NCI-H1048 (cell line): ENCODE measurements around the gene SPOCK2.

Experiments
- DNase-seq: peaks from one replicate; lab custom pipeline; 2025; lab: John Stamatoyannopoulos, UW

Gene SPOCK2

GRCh38 chr10:72058347-72058898 is 29.9 kb downstream of the SPOCK2 start:
- no peak for DNase-seq

- DNase-seq, result no peak
Observed at GRCh38 chr10:72056932-72057751, 31.2 kb downstream of the SPOCK2 start.

GRCh38 chr10:72056113-72056512 is 32.2 kb downstream of the SPOCK2 start:
- DNase-seq, result no peak

- no peak for DNase-seq
Observed at GRCh38 chr10:72053690-72054089, 34.7 kb downstream of the SPOCK2 start.

- DNase-seq, result no peak
Observed at GRCh38 chr10:72050873-72051272, 37.5 kb downstream of the SPOCK2 start.

GRCh38 chr10:72049969-72050781 is 38.2 kb downstream of the SPOCK2 start:
- no peak for DNase-seq

- DNase-seq, result no peak
Observed at GRCh38 chr10:72049472-72049871, 38.9 kb downstream of the SPOCK2 start.

GRCh38 chr10:72048450-72049124 is 39.8 kb downstream of the SPOCK2 start:
- peak; percentile 54 for DNase-seq

GRCh38 chr10:72045586-72045985 is 42.8 kb downstream of the SPOCK2 start:
- no peak for DNase-seq

DNA sequence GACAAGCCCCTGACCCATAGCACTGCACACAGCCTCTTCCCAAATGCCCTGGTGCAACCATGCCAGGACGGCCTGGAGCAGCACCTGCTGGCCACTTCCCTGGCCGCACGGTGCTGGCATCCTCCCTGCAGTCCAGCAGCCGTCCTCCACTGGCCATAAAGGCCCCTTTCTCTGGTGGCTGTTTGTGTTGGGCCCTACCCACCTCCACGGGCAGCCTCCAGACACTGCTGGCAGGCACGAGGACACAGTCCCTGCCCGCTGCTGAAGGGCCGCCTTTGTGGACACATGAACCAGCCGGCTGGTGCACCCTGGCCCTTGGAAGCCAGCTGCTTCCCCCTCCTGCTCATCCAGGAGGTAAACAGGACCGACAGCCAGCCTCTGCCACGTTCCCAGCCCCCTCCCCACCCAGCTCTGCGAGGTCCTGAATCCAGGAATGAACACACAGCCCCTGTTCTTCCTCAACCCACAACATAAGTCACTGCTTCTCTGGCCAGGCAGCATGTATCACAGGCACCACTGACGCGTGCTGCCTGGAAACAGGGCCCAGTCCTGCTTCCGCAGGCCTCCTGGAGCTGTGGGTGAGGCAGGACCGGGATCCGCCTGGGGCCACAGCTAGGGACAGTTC is 43.8 kb downstream of the SPOCK2 start:
- DNase-seq, result no peak

DNA sequence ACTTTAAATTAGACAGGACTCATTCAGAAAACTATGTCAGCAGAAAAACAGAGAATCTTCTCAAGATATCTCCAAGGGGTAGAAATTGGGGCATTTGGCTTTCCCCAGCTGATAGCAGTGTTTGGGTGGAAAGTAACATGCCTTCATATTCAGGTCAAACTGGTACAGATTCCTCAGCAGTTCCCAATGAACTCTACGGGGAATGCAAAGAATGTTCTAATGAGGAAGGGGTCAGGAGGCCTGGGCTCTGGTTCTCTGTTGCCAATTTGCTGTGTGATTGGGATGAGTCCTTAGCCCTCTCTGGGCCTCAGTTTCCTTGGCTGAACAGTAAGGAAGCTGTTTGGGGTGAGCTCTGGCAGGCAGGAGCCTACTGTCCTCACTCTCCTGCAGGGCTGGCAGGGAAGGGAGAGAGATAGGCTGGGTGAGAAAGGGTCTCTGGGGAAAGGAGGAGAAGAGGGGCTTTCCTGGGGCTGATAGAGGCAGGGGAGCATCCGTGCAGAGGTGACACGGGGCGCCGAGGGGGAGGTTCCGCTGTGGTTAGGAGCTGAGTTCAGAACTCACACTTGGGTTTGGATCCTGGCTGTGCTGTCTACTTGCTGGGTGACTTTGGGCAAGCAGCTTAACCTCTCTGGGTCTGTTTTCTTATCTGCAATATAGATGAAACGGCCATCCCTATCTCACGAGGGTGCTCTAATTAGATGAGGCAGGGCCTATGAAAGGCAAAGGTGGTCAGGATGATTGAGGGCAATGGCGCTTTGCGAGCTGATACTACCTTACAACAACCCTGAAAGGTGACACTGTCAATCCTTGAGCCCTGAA is 45.1 kb downstream of the SPOCK2 start:
- DNase-seq, result no peak

DNA sequence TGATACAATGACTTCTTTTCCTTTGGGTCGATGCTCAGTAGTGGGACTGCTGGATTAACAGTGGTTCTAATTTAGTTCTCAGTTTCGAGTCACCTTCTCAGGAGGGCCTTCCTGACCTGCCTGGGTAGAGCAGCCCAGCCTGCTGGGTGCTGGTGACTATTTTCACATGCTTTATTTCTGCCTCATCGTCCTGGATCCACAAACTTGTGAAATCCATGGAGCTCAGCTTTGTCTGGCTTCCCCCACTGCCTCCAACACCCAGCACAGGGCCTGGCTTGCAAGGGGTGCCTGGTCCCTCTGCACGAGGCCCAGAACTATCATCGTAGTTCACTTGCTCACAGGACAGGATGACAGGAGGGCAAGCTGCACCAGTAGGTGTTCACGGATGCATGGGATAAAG is 46.9 kb downstream of the SPOCK2 start:
- DNase-seq, result no peak

GRCh38 chr10:72039377-72039776 is 49.0 kb downstream of the SPOCK2 start:
- no peak for DNase-seq

GRCh38 chr10:72038458-72039001 is 49.8 kb downstream of the SPOCK2 start:
- DNase-seq, result no peak

DNA sequence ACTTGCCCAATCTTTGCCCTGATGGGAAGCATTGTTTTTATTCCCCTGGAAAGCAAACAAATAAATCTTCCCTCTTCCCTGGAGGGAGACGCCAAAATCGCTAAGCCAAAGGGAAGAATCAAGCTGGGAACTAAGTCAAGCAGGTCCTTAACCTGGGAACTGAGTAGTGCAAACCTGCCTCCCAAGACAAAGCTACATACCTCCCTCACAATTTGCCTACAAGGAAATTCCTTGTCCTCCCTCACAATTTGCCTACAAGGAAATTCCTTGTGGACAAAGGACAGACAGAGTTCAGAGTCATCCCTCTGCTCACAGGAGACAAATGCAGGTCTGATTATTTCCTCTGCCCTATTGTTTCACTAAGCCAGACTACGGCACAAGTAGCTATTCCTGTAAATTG is 50.5 kb downstream of the SPOCK2 start:
- DNase-seq, result no peak

DNA sequence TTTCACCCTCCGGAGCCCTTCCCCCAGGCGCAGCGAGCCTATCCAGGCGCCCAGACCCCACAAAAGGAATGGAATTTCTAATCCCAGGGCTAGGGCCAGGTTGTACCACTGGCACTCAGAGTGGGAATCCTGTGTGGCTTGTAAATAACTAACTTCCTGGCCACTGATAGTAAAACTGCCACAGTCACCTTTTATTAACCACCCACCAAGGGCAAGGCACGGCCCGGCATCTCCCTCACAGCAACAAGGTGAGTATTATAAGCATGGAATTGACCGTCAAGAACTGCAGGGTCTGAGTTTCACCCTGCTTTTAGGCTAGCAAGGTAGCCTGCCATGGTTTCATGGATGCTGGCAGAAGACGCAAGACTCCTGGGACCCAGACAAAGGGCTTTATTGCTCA is 51.1 kb downstream of the SPOCK2 start:
- no peak for DNase-seq

DNA sequence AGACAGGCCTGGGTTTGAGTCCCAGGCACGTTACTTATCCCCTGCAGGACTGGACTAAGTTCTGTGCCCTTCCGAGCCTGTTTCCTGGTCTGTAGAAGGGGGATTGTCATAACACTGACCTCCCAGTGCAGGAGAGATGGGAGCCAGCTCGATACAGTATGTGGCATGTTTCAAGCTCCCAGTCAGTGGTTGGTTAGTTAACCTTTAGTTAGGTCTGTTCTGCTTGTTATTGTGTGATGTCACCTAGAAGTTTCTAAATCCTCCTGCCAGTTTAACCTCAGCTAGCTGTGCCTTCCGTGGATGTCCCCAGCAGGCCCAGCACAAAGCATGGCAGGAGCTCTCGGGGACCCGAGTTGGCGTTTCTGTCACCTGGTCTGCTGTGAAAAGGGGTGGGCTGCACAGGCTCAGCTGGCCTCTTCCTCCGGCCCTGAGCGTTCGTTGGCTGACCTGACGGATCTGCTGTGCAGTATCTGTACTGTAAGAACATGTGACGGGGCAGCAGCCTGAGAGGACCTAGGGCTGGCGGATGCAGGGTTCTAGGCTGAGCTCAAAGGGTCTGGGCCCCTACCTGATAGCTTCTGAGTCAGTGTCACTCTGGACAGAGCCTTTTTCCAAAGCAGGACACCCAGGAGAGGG is 53.0 kb downstream of the SPOCK2 start:
- no peak for DNase-seq

DNA sequence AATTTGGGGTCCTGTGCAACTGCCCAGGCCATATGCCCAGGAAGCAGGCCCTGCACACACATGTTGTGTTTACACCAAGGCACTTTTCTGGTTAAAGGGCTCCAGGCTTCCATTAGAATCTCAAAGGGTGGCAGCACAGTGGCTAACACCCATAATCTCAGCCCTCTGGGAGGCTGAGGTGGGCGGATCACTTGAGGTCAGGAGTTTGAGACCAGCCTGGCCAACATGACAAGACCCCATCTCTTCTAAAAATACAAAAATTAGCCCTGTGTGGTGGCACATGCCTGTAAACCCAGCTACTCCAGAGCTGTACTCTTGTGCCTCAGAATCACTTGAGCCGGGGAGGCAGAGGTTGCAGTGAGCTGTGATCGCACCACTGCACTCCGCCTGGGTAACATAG is 53.6 kb downstream of the SPOCK2 start:
- DNase-seq, result no peak

GRCh38 chr10:72034040-72034499 is 54.3 kb downstream of the SPOCK2 start:
- DNase-seq, result no peak
